HuH-7.5 (cell line): ENCODE data around the gene BRPF1.

ENCODE experiments used
- DNase-seq: peaks from one replicate; pipeline ENCODE4 v3.0.0; 2011; ENCODE audit warnings: low spot score

The BRPF1 gene

GRCh38 chr3:9701006-9701405, 30.5 kb upstream of the BRPF1 start:
- no peak for DNase-seq

DNA sequence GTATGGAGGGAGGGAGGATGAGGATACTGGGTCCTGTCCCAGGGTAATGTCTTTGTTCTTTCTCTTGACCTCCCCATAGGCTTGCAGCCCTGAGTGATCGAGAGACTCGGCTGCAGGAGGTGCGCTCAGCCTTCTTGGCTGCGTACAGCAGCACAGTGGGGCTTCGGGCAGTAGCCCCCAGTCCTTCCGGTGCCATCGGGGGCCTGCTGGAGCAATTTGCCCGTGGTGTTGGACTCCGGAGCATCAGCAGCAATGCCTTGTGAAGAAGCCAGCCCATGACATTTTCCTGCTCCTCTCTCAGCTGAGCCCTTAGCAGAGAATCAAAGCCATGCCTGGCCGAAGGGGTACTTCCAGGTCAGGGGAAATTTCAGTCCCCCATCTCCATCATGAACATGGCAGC, 29.8 kb upstream of the BRPF1 start:
- DNase-seq, result no peak

DNA sequence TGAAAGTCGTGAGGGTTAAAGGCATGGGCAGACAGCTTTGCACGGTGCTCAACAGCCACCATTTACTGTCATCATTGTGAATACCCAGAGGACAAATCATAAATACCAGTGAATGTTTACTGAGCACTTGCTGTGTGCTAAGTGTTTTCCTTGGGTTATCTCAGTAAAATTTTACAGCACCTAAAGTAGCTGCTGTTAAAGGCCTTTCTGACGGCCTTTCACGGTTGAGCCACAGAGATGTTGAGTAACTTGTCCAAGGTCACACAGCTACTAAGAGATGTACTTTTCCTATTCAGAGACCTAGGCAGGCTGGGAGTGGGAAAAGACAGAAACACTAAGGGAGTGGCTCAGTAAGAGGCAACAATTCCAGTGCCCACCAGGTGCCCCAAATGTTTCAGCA, 28.3 kb upstream of the BRPF1 start:
- DNase-seq, result no peak

- no peak for DNase-seq
These were observed 27.7 kb upstream of the BRPF1 start, which contains the start of gene CPNE9 for GRCh38 chr3:9703736-9704346. Gene CPNE9, plus strand, starts transcription at chr3:9703833. Its CDS starts 164 bp downstream, at chr3:9703997.

GRCh38 chr3:9704347-9705322, 26.9 kb upstream of the BRPF1 start:
- DNase-seq, result peak; percentile 89

DNA sequence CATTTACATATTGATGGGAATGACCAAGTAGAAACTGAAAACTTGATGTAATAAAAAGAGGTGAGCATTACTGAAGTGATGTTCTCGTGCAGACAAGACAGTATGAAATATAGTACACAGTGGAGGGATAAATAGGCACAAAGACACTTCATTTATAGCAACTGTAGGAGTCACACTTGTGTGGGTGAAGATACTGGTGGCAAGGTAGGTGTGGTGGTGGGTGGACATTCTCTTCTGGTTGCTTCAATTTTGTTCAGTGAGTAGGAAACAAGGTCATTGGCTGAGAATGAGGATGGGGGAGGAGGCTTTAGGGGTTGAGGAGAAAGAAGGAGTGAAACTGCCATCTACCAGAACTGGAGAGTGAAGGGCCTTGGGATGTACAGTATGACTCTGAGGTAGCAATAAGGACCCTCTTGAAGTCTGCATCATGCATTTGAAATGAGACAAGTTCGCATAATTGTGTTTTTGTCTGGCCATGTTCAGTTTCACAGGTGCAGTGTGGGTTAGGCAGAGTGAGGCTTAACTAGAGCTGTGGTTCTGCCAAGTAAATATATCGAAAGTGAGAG, 21.3 kb upstream of the BRPF1 start:
- no peak for DNase-seq

- no peak for DNase-seq
These were observed 19.1 kb upstream of the BRPF1 start for GRCh38 chr3:9712415-9712814.

- no peak for DNase-seq
These were observed 18.4 kb upstream of the BRPF1 start for GRCh38 chr3:9713142-9713541.

- no peak for DNase-seq
These were observed 16.4 kb upstream of the BRPF1 start for GRCh38 chr3:9715136-9715535.

GRCh38 chr3:9715764-9716437, 15.6 kb upstream of the BRPF1 start:
- peak; percentile 64 for DNase-seq

- DNase-seq, result no peak
These were observed 14.6 kb upstream of the BRPF1 start for GRCh38 chr3:9716801-9717555.

- DNase-seq, result no peak
These were observed 14.0 kb upstream of the BRPF1 start for GRCh38 chr3:9717563-9717962.

GRCh38 chr3:9718118-9718517, 13.4 kb upstream of the BRPF1 start:
- no peak for DNase-seq

DNA sequence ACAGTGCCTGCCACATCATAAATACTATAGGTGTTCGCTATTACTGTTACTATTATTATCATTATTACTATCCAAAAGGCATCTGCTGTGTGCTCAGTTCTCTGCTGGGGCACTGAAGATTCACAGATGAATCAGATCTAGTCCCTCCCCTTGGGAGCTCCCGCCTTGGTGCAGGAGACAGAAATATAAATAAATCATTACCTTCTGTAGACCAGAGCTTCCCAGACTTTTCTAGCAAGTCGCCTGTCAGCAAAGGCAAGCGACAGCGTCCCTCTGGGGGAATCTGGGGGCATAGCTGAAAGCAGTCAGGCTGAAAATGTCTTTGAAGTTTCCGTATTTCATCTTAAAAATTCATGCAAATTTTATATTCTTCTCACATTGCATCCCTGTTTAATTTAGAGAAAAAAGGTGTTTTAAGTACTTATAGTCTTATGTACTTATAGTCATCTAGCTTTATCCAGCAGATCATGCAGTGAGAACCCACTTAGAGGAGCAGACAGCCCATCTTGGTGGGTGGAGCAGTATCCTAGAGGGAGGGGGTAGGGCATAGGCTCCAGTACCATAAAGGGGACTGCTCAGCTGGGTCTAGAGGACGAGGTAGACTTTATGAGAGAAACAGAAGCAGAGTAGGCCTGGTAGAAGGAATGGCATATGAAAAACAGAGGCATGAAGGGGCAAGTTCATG, 10.4 kb upstream of the BRPF1 start:
- no peak for DNase-seq

GRCh38 chr3:9721700-9722060, 9.9 kb upstream of the BRPF1 start:
- no peak for DNase-seq

GRCh38 chr3:9725775-9726515, 5.6 kb upstream of the BRPF1 start:
- peak; percentile 4 for DNase-seq

- no peak for DNase-seq
These were observed 4.4 kb upstream of the BRPF1 start for GRCh38 chr3:9727041-9727595.

DNA sequence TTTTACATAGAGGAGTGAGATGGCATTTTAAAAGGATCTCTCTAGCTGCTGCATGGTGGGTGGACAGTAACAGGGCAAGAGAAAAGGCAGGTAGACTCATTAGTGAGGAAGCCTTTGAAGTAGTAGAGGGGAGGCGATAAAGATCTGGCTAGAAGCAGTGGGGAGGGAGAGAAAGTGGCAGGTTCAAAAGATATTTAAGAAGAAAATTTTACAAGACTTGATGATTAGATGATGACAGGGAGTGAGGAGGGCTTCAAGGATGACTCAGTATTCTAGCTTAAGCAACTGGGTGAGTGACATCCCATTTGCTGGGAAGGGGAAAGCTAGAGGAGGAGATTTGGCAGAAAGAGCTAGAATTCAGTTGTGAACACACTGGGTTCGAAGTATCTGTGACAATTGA, 3.8 kb upstream of the BRPF1 start:
- DNase-seq, result no peak

- no peak for DNase-seq
These were observed 2.1 kb upstream of the BRPF1 start for GRCh38 chr3:9729419-9729818.

DNA sequence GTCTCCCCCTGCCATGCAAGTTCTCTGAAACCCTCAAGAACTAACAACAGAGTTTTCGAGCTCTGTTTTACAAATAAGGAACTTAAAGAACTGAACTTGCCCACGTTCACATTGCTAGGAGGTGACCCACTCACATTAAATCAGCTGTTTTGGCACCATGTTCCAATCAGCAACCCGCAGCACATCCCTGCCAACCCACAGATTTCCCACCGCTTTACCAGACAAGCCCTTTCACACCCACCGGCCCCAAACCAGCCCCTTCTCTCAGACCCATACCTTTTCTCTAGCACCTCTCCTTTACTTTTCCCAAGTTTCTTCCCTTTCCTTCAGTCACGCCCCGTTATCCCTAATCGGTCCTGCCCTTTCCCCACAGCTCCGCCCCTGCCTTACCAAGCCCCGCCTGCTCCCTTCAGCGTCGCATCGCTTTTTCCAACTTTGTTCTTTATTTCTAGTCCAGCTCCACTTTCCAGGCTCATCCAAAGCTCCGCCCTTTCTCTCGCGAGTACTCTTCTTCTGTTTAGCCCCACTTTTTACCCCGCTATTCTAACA, 804 bp upstream of the BRPF1 start:
- peak; percentile 90 for DNase-seq
